Body of pancreas (tissue), 4 donors: ENCODE results near the gene EFNA2.

Experiments
- POLR2A ChIP-seq, 3 donors: fragments of 450-650 bp; IDR thresholded peaks; one replicate each; pipeline ENCODE4 v1.6.1; 2016; ENCODE audit warnings: antibody characterized with exemption in 3 of 3, mild to moderate bottlenecking in 2 of 3
- TF ChIP-seq, protein P1 (sequence below), 7 experiments: fragments of 450-650 bp in 4 of 7; fragments of 200-600 bp in 3 of 7; sonication (generic) in 3 of 7; IDR thresholded peaks; one replicate each; pipeline ENCODE4 v1.5.1; 2016 to 2019; ENCODE audit warnings: antibody characterized with exemption in 7 of 7

GRCh38 chr19:1266129-1266915 lies 19.4 kb upstream of the EFNA2 start:
- TF ChIP-seq, protein P1, sequence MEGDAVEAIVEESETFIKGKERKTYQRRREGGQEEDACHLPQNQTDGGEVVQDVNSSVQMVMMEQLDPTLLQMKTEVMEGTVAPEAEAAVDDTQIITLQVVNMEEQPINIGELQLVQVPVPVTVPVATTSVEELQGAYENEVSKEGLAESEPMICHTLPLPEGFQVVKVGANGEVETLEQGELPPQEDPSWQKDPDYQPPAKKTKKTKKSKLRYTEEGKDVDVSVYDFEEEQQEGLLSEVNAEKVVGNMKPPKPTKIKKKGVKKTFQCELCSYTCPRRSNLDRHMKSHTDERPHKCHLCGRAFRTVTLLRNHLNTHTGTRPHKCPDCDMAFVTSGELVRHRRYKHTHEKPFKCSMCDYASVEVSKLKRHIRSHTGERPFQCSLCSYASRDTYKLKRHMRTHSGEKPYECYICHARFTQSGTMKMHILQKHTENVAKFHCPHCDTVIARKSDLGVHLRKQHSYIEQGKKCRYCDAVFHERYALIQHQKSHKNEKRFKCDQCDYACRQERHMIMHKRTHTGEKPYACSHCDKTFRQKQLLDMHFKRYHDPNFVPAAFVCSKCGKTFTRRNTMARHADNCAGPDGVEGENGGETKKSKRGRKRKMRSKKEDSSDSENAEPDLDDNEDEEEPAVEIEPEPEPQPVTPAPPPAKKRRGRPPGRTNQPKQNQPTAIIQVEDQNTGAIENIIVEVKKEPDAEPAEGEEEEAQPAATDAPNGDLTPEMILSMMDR (IDR thresholded peaks at IDR 0.05) = no peak
- TF ChIP-seq POLR2A (IDR thresholded peaks at IDR 0.05) = peak in 1 of 3 donors; percentile 13
